H1 (cell line): ENCODE data around the gene NECAB3. TPM values are rescaled to one million over a fixed set of nuclear protein-coding genes. Genes with fewer than 3 reads are reported as not detected.

ENCODE experiments used
- ASH2L ChIP-seq: fragments of 200-600, 300-600 bp; sonication (generic); IDR thresholded peaks from one replicate; pipeline ENCODE4 v1.7.1; 2017; ENCODE audit warnings: low read length
- HDAC2 ChIP-seq, 2 experiments: fragments of 300-600 bp in 1 of 2; sonication (generic) in 1 of 2; IDR thresholded peaks; 2 replicates each; pipeline ENCODE4 v1.6.1; 2011 to 2012; ENCODE audit warnings: low read depth in 2 of 2, low read length in 2 of 2, mild to moderate bottlenecking in 2 of 2, moderate library complexity in 2 of 2, borderline replicate concordance in 1 of 2, inconsistent platforms in 1 of 2
- NRF1 ChIP-seq: IDR thresholded peaks from 2 replicates; pipeline ENCODE4 v1.6.1; 2011; ENCODE audit warnings: mild to moderate bottlenecking, low read depth, low read length, improper control_type of control experiment
- polyA plus RNA-seq, 7 experiments: library from polyadenylated mRNA; depleted of rRNA in 3 of 7; stranded (reverse) in 5 of 7; unstranded in 2 of 7; fragments of >200 nt in 5 of 7; fragments of 200-250 nt in 2 of 7; gene quantifications; 1 replicate in 5 of 7; 2 replicates in 1 of 7; 4 replicates in 1 of 7; pipeline versions ENCODE4 v1.2.1 to v1.2.3, GENCODE V29; 2011 to 2013; ENCODE audit warnings: missing spikeins in 2 of 7, mixed read lengths in 2 of 7
- total RNA-seq: library from RNA; stranded (reverse); fragmentation: NEBNext Ultra II Directional; extraction: Animal tissue kit (Norgen Biotek cat#: 25700); gene quantifications from 2 replicates; pipeline ENCODE4 v1.2.1, GENCODE V29; 2021

NECAB3 gene
- total and polyA plus RNA-seq, 2 of the 8 experiments (the other 6 are each of a cell fraction or from before 2014, with no cell fraction given) = 20.5 to 46.2 TPM

- peak in 1 of 2 experiments; percentile 23; a peak in 1 of 4 replicates for TF ChIP-seq HDAC2 (IDR thresholded peaks at IDR 0.05; ENCODE audit: borderline replicate concordance in 1 of 2, low read depth in 2 of 2, low read length in 2 of 2)
- 0 out of 2 replicates have a peak, but pooled peaks have one; percentile 14 for TF ChIP-seq NRF1
- TF ChIP-seq ASH2L = no peak
- TF ChIP-seq, all 59 proteins: peak for 10
These were observed 45.9 kb upstream of the NECAB3 start, which contains the start of gene PXMP4 (continued) for GRCh38 chr20:33719989-33720709.
